Measurements from ENCODE around the gene FKTN. TPM values are rescaled to one million over a fixed set of nuclear protein-coding genes. Genes with fewer than 3 reads are reported as not detected.

Gene FKTN
- total and polyA plus RNA-seq, 9 donors, result 3.8 to 19.5 (median 12.9) TPM

DNA sequence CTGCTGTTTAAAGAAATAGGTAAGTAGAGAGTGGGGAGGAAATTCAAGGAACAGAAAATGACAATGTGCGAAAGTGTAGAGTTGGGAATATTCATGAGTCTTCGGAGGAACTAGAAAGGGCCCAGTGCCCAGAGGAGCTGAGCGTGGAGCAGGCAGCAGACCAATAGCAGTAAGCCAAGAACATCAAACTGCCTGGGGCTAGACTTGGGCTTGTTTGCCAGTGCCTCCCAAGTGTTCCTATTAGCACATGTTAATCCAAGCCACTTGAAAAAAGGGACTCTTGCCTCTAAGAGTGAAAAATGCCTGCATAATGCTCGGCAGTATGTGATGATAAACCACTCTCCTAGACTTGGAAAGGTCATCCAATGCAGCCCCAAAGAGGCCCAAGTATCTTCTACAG, 103.1 kb downstream of the FKTN start:
- Histone ChIP-seq H3K9me3 (no peaks in the 10 kb centered on the region), H3K27me3 (no peaks in the 10 kb centered on the region), H3K4me1 (ENCODE audit: insufficient read depth) (no peaks in the 10 kb centered on the region), H3K4me3 (no peak overlapping the region), H3K36me3 (no peaks in the 10 kb centered on the region), H3K27ac (no peak overlapping the region)
- WGBS, 3 donors, result 84 to 90% (median 85%) methylated on average over 4 of the region's 4 CpGs
- intact Hi-C loops (cut with DNase I), result no loop called here
- no peak for TF ChIP-seq POLR2A (IDR thresholded peaks at IDR 0.05)
- no peak for TF ChIP-seq CTCF (IDR thresholded peaks at IDR 0.05)
- no peak for TF ChIP-seq EP300 (IDR thresholded peaks at IDR 0.05)
- no peak for DNase-seq

- 82 to 88% (median 84%) methylated on average over 12 of the region's 12 CpGs for WGBS, 3 donors
- no peak for DNase-seq
- intact Hi-C loops (cut with DNase I), result no loop called here
- TF ChIP-seq EP300 (IDR thresholded peaks at IDR 0.05), result no peak
- TF ChIP-seq CTCF (IDR thresholded peaks at IDR 0.05), result no peak
- no peak for TF ChIP-seq POLR2A (IDR thresholded peaks at IDR 0.05)
- no peaks in the 10 kb centered on the region for H3K4me1 ChIP-seq (ENCODE audit: insufficient read depth)
- no peak within 1 kb of the TSS for H3K4me3 ChIP-seq
- H3K27ac ChIP-seq, result no peak within 1 kb of the TSS
- no peaks in the 10 kb centered on the region for H3K36me3 ChIP-seq
- no peaks in the 10 kb centered on the region for H3K27me3 ChIP-seq
- H3K9me3 ChIP-seq, result no peaks in the 10 kb centered on the region
These were observed 104.5 kb downstream of the FKTN start, which contains the start of gene TAL2 for GRCh38 chr9:105662184-105663104. Gene TAL2 (plus strand): TSS chr9:105662457. CDS start chr9:105662497, 40 bp downstream.

DNA sequence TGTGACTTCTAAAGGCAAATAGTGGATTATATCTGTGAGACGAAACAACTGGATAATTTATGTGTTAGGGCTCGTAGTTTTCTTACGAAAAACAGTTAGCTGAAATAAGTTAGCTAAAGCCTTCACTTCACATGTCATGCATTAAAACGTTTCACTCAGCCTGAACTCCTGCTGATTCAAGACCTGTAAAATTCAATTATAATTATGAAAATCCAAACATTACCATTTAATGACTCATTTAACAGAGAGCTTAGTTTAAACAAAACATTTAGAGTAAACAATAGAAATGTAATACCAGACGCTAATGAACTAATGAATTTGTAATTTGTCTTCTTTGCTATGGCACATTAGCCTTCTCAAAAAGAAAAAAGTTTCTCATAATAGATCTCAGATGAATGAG, 106.0 kb downstream of the FKTN start:
- no peaks in the 10 kb centered on the region for H3K9me3 ChIP-seq
- H3K4me3 ChIP-seq, result no peak overlapping the region
- no peak overlapping the region for H3K27ac ChIP-seq
- no peaks in the 10 kb centered on the region for H3K36me3 ChIP-seq
- WGBS, 3 donors, result 61 to 69% (median 68%) methylated on average over 5 of the region's 5 CpGs
- intact Hi-C loops (cut with DNase I), result no loop called here
- no peak for DNase-seq
- TF ChIP-seq POLR2A (IDR thresholded peaks at IDR 0.05), result no peak
- H3K27me3 ChIP-seq, result no peaks in the 10 kb centered on the region
- H3K4me1 ChIP-seq (ENCODE audit: insufficient read depth), result no peaks in the 10 kb centered on the region

DNA sequence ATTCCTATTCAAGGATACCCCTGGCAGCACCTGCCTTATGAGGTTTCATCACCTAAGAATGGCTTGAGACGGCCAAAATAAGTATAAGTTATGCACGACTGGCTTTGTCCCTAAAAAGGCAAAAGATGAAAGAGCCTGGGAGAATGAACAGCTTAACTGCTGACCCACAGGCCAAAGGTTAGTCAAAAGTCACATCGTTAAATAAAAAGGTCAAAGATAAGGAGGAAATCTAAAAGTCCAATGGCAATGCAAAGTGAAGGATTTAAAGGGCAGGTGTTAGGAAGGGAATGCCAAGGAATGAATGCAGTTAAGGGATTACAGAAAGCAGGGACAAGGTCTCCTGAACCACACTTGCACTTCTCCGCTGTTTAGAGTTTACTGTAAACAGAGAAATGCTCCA, 109.9 kb downstream of the FKTN start:
- 24 to 30% (median 29%) methylated on average over 4 of the region's 4 CpGs for WGBS, 3 donors
- Histone ChIP-seq H3K27ac (no peak overlapping the region), H3K27me3 (no peaks in the 10 kb centered on the region), H3K4me3 (no peak overlapping the region), H3K4me1 (ENCODE audit: insufficient read depth) (no peaks in the 10 kb centered on the region), H3K9me3 (no peaks in the 10 kb centered on the region), H3K36me3 (no peaks in the 10 kb centered on the region)
- DNase-seq, result no peak
- TF ChIP-seq CTCF (IDR thresholded peaks at IDR 0.05), result no peak
- no peak for TF ChIP-seq EP300 (IDR thresholded peaks at IDR 0.05)
- intact Hi-C loops (cut with DNase I), result no loop called here

DNA sequence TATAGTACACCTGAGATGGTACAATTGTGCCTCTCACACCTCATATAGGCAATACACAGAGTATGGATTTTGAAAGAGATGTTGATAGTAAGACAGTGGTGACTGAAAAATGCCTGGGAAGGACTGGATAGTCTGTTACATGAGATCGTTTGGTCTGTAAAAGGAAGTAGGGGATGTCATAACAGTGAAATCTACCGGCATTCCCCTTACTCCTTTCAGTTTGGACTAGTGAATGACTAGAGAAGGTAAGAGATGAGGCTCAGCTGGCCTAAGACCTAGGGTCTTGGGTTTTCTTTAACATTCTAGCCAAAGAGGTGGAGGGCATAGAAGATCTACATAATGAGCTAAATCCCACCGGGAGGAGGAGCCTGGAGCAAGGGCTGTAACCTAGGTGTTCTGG, 112.4 kb downstream of the FKTN start:
- DNase-seq, result no peak
- no peak for TF ChIP-seq CTCF (IDR thresholded peaks at IDR 0.05)
- TF ChIP-seq POLR2A (IDR thresholded peaks at IDR 0.05), result no peak
- TF ChIP-seq EP300 (IDR thresholded peaks at IDR 0.05), result no peak
- Histone ChIP-seq H3K27ac (no peak overlapping the region), H3K27me3 (no peaks in the 10 kb centered on the region), H3K36me3 (no peaks in the 10 kb centered on the region), H3K4me3 (no peak overlapping the region), H3K9me3 (no peaks in the 10 kb centered on the region), H3K4me1 (ENCODE audit: insufficient read depth) (no peaks in the 10 kb centered on the region)
- 71 to 78% (median 73%) methylated on average over 3 of the region's 3 CpGs for WGBS, 3 donors
- intact Hi-C loops (cut with DNase I), result no loop called here
